SK-N-MC (cell line): ENCODE results near the gene MORC4.

Experiments used
- EZH2 ChIP-seq: fragments of 200-600 bp; sonication (generic); IDR thresholded peaks from one replicate; pipeline ENCODE4 v1.6.1; 2017; ENCODE audit warnings: antibody characterized with exemption
- FOXP2 ChIP-seq: optimal IDR thresholded peaks from 2 replicates; pipeline ENCODE3; 2011; ENCODE audit warnings: mild to moderate bottlenecking, moderate library complexity; ENCODE audit not compliant: insufficient read depth; ENCODE audit errors: extremely low read length, control extremely low read depth
- POLR2AphosphoS5 ChIP-seq: IDR thresholded peaks from 2 replicates; pipeline ENCODE4 v1.6.1; 2012; ENCODE audit warnings: mild to moderate bottlenecking, low read depth, low read length, borderline replicate concordance

DNA sequence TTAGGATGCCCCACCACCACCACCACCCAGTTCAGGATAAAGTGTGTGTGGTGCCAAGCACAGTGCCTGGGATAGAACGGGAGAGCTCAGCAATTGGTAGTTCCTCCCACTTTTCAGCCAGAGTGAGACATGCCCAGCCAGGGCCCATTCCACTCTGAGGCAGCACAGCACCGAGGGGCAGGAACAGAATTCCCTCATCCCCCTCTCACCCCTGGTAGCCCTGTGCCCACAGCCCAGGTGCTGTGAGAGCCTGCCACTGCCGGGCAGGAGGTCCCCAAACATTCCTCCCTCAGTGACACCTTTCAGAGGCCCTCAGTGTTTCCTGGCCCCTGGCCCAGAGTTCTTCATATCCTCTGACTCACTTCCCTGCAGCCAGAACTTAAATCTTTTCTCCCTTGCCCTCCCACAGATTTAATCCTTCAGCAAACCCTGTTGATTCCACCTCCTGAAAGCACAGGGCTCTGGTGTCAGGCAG, 105.0 kb downstream of the MORC4 start:
- no peak for TF ChIP-seq POLR2AphosphoS5
- no peak for TF ChIP-seq EZH2
- no peak for TF ChIP-seq FOXP2
